ENCODE measurements around the gene DGKE.

DGKE gene

DNA sequence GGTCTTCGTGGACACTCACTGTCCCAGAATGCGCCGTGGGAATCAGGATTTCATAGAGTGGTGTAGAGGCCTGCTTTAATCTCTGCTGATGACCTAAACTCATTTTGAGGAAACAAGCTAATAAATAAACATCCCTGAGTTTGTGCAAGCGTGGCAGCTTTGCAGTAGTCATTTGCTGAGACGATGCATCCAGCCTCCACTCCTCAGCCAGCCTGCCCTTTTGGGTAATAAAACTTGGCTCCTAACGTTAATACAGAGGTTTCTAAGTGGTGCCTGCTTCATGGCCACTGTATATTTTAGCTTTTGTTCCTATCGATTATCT, 1.3 kb downstream of the DGKE start:
- no peak for FAIRE-seq
- DNase-seq (ENCODE audit: insufficient read length, low spot score) = no peak
- TF ChIP-seq SPI1 (IDR thresholded peaks at IDR 0.05; ENCODE audit: low read depth, low read length) = no peak
- no peak for TF ChIP-seq POU2F2 (IDR thresholded peaks at IDR 0.05; ENCODE audit: low read depth, low read length)
- no peak for TF ChIP-seq TAF1 (IDR thresholded peaks at IDR 0.05; ENCODE audit: low read depth, low read length)
- no peak for TF ChIP-seq POLR2A (IDR thresholded peaks at IDR 0.05; ENCODE audit: low read depth, low read length)
- TF ChIP-seq POLR2AphosphoS5 (IDR thresholded peaks at IDR 0.05; ENCODE audit: low read depth, low read length) = no peak
- TF ChIP-seq PAX5 (IDR thresholded peaks at IDR 0.05; ENCODE audit: insufficient read depth, low read length, severe bottlenecking) = no peak

DNA sequence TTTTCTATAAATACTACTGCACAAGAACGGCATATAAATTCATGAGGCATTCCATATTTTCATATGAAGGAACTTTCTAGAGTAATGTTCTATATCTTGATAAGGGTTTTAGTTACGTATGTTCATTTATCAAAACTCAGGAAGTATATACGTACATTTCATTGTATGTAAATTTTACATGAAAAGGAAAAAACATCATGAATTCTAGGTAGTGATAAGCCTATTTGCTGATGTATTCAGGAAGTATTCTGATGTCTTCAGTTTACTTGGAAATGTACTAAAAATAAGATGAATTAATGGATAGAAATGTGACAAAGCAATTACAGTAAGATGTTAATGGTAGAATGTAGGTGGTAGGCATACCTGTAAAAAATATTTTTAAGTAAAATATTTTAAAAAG, 4.7 kb downstream of the DGKE start:
- FAIRE-seq = no peak

DNA sequence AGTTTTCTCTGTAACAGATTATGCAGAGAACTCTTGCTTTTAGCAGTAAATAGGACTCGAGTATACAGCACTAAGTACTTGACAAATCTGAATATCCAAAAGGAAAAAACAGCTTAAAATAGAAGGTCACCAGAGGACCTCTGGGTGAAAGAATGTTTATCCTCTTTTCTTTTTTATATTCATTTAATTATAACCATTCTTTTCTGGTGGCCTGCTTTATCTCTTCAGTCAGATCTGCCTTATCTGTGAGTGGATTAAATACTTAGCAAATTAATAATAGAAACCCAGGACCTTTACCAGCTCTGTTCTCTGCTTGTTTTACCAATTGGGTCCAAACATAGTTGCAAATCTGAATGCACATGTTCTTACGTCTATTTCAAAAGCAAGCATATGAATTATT, 8.6 kb downstream of the DGKE start:
- no peak for DNase-seq (ENCODE audit: insufficient read length, low spot score)
- TF ChIP-seq POLR2AphosphoS5 (IDR thresholded peaks at IDR 0.05; ENCODE audit: low read depth, low read length) (no peak), TAF1 (IDR thresholded peaks at IDR 0.05; ENCODE audit: low read depth, low read length) (no peak), PAX5 (IDR thresholded peaks at IDR 0.05; ENCODE audit: insufficient read depth, low read length, severe bottlenecking) (no peak), POU2F2 (IDR thresholded peaks at IDR 0.05; ENCODE audit: low read depth, low read length) (no peak), POLR2A (IDR thresholded peaks at IDR 0.05; ENCODE audit: low read depth, low read length) (no peak), SPI1 (IDR thresholded peaks at IDR 0.05; ENCODE audit: low read depth, low read length) (no peak)
- FAIRE-seq = no peak

More for the DNA sequence above, 4.7 kb downstream of the DGKE start:
- TF ChIP-seq PAX5 (IDR thresholded peaks at IDR 0.05; ENCODE audit: insufficient read depth, low read length, severe bottlenecking) (no peak), POLR2AphosphoS5 (IDR thresholded peaks at IDR 0.05; ENCODE audit: low read depth, low read length) (no peak), POLR2A (IDR thresholded peaks at IDR 0.05; ENCODE audit: low read depth, low read length) (no peak), TAF1 (IDR thresholded peaks at IDR 0.05; ENCODE audit: low read depth, low read length) (no peak), POU2F2 (IDR thresholded peaks at IDR 0.05; ENCODE audit: low read depth, low read length) (no peak), SPI1 (IDR thresholded peaks at IDR 0.05; ENCODE audit: low read depth, low read length) (no peak)
- no peak for DNase-seq (ENCODE audit: insufficient read length, low spot score)

DNA sequence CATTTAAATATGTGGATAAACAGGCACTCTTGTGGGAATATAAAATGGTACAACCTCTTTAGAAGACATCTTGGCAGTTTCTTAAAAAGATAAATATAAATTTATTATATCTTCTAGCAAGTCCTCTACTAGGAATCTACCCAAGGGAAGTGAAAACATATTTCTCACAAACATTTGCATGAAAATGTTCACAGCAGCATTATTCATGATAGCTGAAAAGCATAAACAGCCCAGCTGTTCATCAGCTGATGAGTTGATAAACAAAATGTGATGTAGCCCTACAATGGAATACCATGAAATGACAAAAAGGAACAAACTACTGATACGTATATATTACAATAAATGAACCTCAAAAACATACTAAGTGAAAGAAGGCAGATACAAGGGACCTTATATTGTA, 12.0 kb downstream of the DGKE start:
- TF ChIP-seq PAX5 (IDR thresholded peaks at IDR 0.05; ENCODE audit: insufficient read depth, low read length, severe bottlenecking) = no peak
- TF ChIP-seq TAF1 (IDR thresholded peaks at IDR 0.05; ENCODE audit: low read depth, low read length) = no peak
- TF ChIP-seq POLR2AphosphoS5 (IDR thresholded peaks at IDR 0.05; ENCODE audit: low read depth, low read length) = no peak
- peak; percentile 68 for TF ChIP-seq SPI1 (IDR thresholded peaks at IDR 0.05; ENCODE audit: low read depth, low read length)
- DNase-seq (ENCODE audit: insufficient read length, low spot score) (no peak), FAIRE-seq (no peak)

DNA sequence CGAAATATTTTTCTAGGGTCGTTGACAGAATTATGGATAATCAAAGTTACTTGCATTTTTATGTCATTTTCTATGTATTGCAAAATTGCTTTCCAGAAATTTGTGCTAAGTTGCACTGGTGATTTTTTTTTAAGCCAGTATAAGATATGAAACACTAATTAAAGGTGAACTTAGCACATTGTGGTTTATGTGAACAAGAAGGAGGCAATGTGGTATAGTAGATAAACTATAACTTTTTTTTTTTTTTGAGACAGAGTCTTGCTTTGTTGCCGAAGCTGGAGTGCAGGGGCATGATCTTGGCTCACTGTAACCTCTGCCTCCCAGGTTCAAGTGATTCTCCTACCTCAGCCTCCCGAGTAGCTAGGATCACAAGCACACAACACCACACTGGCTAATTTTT, 13.2 kb downstream of the DGKE start:
- no peak for FAIRE-seq
- no peak for DNase-seq (ENCODE audit: insufficient read length, low spot score)
- TF ChIP-seq POU2F2 (IDR thresholded peaks at IDR 0.05; ENCODE audit: low read depth, low read length) (no peak), POLR2AphosphoS5 (IDR thresholded peaks at IDR 0.05; ENCODE audit: low read depth, low read length) (no peak), SPI1 (IDR thresholded peaks at IDR 0.05; ENCODE audit: low read depth, low read length) (no peak), PAX5 (IDR thresholded peaks at IDR 0.05; ENCODE audit: insufficient read depth, low read length, severe bottlenecking) (no peak), POLR2A (IDR thresholded peaks at IDR 0.05; ENCODE audit: low read depth, low read length) (no peak)

DNA sequence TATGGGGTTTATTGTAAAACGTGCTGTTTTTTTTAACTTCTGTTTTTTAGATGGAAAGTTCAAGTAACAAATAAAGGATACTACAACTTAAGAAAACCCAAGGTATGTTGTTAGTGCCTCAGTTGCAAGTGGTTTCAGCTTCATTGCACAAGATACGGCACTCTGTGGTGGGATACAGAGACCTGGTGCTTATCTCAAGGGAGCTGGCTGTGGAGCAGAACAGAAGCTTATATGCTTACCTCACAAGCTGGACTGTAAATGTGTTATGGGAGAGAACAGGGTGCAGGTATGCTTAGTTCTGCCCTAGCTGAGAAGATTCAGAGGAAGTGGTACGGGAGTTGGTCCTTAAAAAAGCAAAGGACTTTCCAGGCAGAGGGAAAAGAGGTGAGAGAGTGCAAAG, 15.2 kb downstream of the DGKE start:
- DNase-seq (ENCODE audit: insufficient read length, low spot score) (no peak), FAIRE-seq (no peak)
- TF ChIP-seq SPI1 (IDR thresholded peaks at IDR 0.05; ENCODE audit: low read depth, low read length) = no peak

DNA sequence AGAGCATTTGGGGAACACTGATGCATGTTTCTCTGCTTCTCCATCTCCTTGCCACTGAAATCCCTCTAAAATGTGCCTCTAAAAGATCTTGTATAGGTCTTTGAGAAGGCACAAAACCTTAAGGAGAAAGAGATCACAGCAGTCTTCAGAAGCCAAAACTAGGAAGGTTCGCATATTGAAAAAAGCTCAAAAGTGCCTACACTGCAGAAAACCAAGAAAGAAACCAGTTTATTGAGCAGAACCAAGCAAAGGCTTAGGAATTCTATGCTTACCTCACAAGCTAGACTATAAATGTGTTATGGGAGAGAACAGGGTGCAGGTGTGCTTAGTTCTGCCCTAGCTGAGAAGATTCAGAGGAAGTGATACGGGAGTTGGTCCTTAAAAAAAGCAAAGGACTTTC, 16.6 kb downstream of the DGKE start:
- DNase-seq (ENCODE audit: insufficient read length, low spot score) (no peak), FAIRE-seq (peak; percentile 77)
- TF ChIP-seq SPI1 (IDR thresholded peaks at IDR 0.05; ENCODE audit: low read depth, low read length) (no peak), PAX5 (IDR thresholded peaks at IDR 0.05; ENCODE audit: insufficient read depth, low read length, severe bottlenecking) (no peak), POLR2AphosphoS5 (IDR thresholded peaks at IDR 0.05; ENCODE audit: low read depth, low read length) (no peak), TAF1 (IDR thresholded peaks at IDR 0.05; ENCODE audit: low read depth, low read length) (no peak)

DNA sequence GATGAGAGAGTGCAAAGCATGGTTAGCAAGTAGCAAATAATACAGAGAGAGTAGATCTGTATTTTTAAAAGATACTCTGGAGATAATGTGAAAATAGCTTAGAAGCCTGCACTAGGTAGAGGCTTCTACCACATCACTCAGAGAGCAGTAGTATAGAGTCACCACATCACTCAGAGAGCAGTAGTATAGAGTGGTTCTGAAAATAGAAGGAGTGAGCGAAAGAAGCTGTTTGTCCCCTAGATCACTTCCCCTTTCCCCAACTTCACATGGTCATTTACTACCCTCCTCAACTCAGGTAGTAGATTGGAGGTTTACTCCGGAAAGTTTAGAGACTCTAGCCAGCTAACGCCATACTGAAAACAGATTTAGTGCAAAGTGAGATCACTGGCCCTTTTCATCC, 17.1 kb downstream of the DGKE start:
- DNase-seq (ENCODE audit: insufficient read length, low spot score) = no peak
- TF ChIP-seq SPI1 (IDR thresholded peaks at IDR 0.05; ENCODE audit: low read depth, low read length) (peak; percentile 95), POU2F2 (IDR thresholded peaks at IDR 0.05; ENCODE audit: low read depth, low read length) (no peak), TAF1 (IDR thresholded peaks at IDR 0.05; ENCODE audit: low read depth, low read length) (no peak), POLR2A (IDR thresholded peaks at IDR 0.05; ENCODE audit: low read depth, low read length) (no peak), PAX5 (IDR thresholded peaks at IDR 0.05; ENCODE audit: insufficient read depth, low read length, severe bottlenecking) (no peak)
- peak; percentile 56 for FAIRE-seq

DNA sequence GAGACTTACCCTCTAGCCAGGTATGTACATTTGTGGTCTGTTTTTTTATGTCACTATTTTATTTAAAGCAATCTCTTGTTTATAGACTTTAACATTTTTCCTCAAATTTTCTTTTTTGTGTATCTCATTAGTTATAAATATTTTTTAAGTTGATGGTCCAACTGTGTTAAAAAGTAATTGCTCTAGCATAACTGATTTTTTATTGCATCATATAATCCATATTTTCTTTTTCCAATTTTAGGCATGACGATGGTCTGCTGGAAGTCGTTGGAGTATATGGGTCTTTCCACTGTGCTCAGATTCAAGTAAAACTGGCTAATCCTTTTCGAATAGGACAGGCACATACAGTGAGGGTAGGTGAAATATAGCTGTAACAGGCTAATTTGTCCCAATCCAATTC, 27.9 kb downstream of the DGKE start:
- no peak for DNase-seq (ENCODE audit: insufficient read length, low spot score)
- FAIRE-seq = no peak
- no peak for TF ChIP-seq SPI1 (IDR thresholded peaks at IDR 0.05; ENCODE audit: low read depth, low read length)
- TF ChIP-seq POLR2A (IDR thresholded peaks at IDR 0.05; ENCODE audit: low read depth, low read length) = no peak
- TF ChIP-seq TAF1 (IDR thresholded peaks at IDR 0.05; ENCODE audit: low read depth, low read length) = no peak
- TF ChIP-seq POLR2AphosphoS5 (IDR thresholded peaks at IDR 0.05; ENCODE audit: low read depth, low read length) = no peak
- no peak for TF ChIP-seq PAX5 (IDR thresholded peaks at IDR 0.05; ENCODE audit: insufficient read depth, low read length, severe bottlenecking)

DNA sequence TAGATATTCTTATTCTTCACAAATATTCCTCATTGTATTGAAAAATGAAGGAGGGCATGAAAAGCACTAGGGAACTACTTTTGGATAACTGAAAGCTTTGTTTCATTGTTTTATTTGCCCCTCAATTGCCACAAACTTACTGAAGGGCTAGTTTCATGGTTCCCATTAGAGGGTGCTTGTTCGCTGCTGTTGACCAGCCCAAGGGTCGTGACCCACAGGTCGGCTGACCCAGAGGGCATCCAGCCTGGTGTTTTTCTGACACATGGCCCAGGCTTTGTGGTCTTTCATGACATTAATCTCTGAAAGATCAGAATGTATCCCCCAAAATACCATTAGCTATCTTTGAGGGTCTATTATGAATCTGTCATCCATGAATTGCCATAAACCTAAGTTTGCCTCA, 30.0 kb downstream of the DGKE start:
- no peak for FAIRE-seq
- no peak for DNase-seq (ENCODE audit: insufficient read length, low spot score)
- TF ChIP-seq SPI1 (IDR thresholded peaks at IDR 0.05; ENCODE audit: low read depth, low read length) = no peak
- TF ChIP-seq PAX5 (IDR thresholded peaks at IDR 0.05; ENCODE audit: insufficient read depth, low read length, severe bottlenecking) = no peak
- TF ChIP-seq TAF1 (IDR thresholded peaks at IDR 0.05; ENCODE audit: low read depth, low read length) = no peak

DNA sequence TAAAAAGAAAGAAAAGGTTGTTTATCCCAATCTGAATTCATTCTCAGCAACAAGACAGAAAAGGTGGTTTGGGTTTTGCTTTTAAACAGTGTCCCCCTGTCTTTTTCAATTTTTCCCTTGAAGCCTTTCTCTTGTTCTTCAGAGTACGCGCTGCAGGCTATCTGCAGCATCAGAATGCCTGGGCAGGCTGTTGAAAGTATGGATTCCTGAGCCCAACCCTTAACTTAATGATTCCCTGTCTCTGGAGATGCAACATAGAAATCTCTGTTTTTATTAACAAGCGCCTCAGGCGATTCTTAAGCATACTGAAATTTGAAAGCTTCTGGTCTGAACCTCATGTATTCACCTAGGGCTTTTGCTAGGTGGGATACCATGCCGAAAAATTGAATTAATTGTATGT, 32.1 kb downstream of the DGKE start:
- FAIRE-seq (no peak), DNase-seq (ENCODE audit: insufficient read length, low spot score) (no peak)
- TF ChIP-seq PAX5 (IDR thresholded peaks at IDR 0.05; ENCODE audit: insufficient read depth, low read length, severe bottlenecking) = no peak
- no peak for TF ChIP-seq POLR2AphosphoS5 (IDR thresholded peaks at IDR 0.05; ENCODE audit: low read depth, low read length)
- no peak for TF ChIP-seq TAF1 (IDR thresholded peaks at IDR 0.05; ENCODE audit: low read depth, low read length)
- TF ChIP-seq SPI1 (IDR thresholded peaks at IDR 0.05; ENCODE audit: low read depth, low read length) = no peak
- TF ChIP-seq POLR2A (IDR thresholded peaks at IDR 0.05; ENCODE audit: low read depth, low read length) = no peak
